Neural cell (in vitro differentiated cells): ENCODE measurements around the gene CAP2.

Source experiments
- CTCF ChIP-seq: fragments of 450-650 bp; IDR thresholded peaks from 2 replicates; pipeline ENCODE4 v1.5.1; 2014; ENCODE audit warnings: antibody characterized with exemption, mild to moderate bottlenecking, moderate library complexity; ENCODE audit not compliant: poor library complexity, severe bottlenecking
- EP300 ChIP-seq: fragments of 450-650 bp; conservative IDR thresholded peaks from 2 replicates; pipeline ENCODE4 v1.6.1; 2014; ENCODE audit warnings: antibody characterized with exemption, mild to moderate bottlenecking, moderate library complexity; ENCODE audit not compliant: poor library complexity, severe bottlenecking
- EZH2 ChIP-seq: fragments of 200-600, 300-800 bp; shearing (Covaris generic), sonication (generic); IDR thresholded peaks from 2 replicates; pipeline ENCODE4 v1.6.1; 2014; ENCODE audit warnings: antibody characterized with exemption, low read length, borderline replicate concordance, mild to moderate bottlenecking; ENCODE audit not compliant: insufficient read depth, poor library complexity, severe bottlenecking
- POLR2AphosphoS5 ChIP-seq: IDR thresholded peaks from 2 replicates; pipeline ENCODE4 v1.6.1; 2012
- RAD21 ChIP-seq: fragments of 450-650 bp; conservative IDR thresholded peaks from 2 replicates; pipeline ENCODE4 v1.6.1; 2014; ENCODE audit warnings: antibody characterized with exemption, mild to moderate bottlenecking, moderate library complexity
- REST ChIP-seq: IDR thresholded peaks from 2 replicates; pipeline ENCODE4 v1.6.1; 2012; ENCODE audit warnings: borderline replicate concordance
- SMC3 ChIP-seq: fragments of 450-650 bp; conservative IDR thresholded peaks from 2 replicates; pipeline ENCODE4 v1.6.1; 2014; ENCODE audit warnings: antibody characterized with exemption, mild to moderate bottlenecking, moderate library complexity; ENCODE audit not compliant: poor library complexity
- TAF1 ChIP-seq: IDR thresholded peaks from 2 replicates; pipeline ENCODE4 v1.6.1; 2012; ENCODE audit warnings: low read depth

- TF ChIP-seq SMC3 (no peak), POLR2AphosphoS5 (no peak), EP300 (no peak), CTCF (no peak), EZH2 (no peak), REST (no peak), RAD21 (no peak), TAF1 (no peak)
These were observed 85.0 kb downstream of the CAP2 start for GRCh38 chr6:17478223-17478907.
